Mesendoderm (in vitro differentiated cells): ENCODE data around the gene HOXD11.

Experiments used
- DNase-seq: peaks from one replicate; pipeline ENCODE4 v3.0.0; 2013
- H2AK5ac ChIP-seq: 2 replicates; pipeline ENCODE4 v1.6.1; 2013; ENCODE audit warnings: low read length, inconsistent platforms
- H2BK120ac ChIP-seq: 2 replicates; pipeline ENCODE4 v1.6.1; 2013; ENCODE audit warnings: low read depth, mild to moderate bottlenecking, low read length, moderate library complexity, mixed read lengths
- H2BK15ac ChIP-seq: replicated peaks from 2 replicates; pipeline ENCODE4 v1.6.1; 2013; ENCODE audit warnings: low read depth, mild to moderate bottlenecking, moderate library complexity
- H2BK5ac ChIP-seq: 2 replicates; pipeline ENCODE4 v1.6.1; 2013; ENCODE audit warnings: low read length, inconsistent platforms
- H3K18ac ChIP-seq: 2 replicates; pipeline ENCODE4 v1.6.1; 2013; ENCODE audit warnings: mild to moderate bottlenecking, low read length, mixed read lengths
- H3K23ac ChIP-seq: one replicate; pipeline ENCODE4 v1.6.1; 2013; ENCODE audit warnings: low read length
- H3K27ac ChIP-seq: 2 replicates; pipeline ENCODE4 v1.5.1; 2013; ENCODE audit warnings: low read depth, mild to moderate bottlenecking, inconsistent platforms, low read length, moderate library complexity
- H3K27me3 ChIP-seq: 2 replicates; pipeline ENCODE4 v1.6.1; 2013; ENCODE audit warnings: low read length, control low read depth, mild to moderate bottlenecking, inconsistent platforms; ENCODE audit not compliant: insufficient read depth, poor library complexity
- H3K36me3 ChIP-seq: 2 replicates; pipeline ENCODE4 v1.6.1; 2013; ENCODE audit warnings: low read length, inconsistent platforms; ENCODE audit not compliant: control insufficient read depth, insufficient read depth
- H3K4ac ChIP-seq: one replicate; pipeline ENCODE4 v1.6.1; 2013; ENCODE audit warnings: low read depth, mild to moderate bottlenecking, low read length, moderate library complexity
- H3K4me1 ChIP-seq: 2 replicates; pipeline ENCODE4 v1.6.1; 2013; ENCODE audit warnings: low read depth, low read length, inconsistent platforms; ENCODE audit not compliant: control insufficient read depth
- H3K4me2 ChIP-seq: 2 replicates; pipeline ENCODE4 v1.6.1; 2013; ENCODE audit warnings: low read length
- H3K4me3 ChIP-seq: 2 replicates; pipeline ENCODE4 v1.5.1; 2013; ENCODE audit warnings: mild to moderate bottlenecking, low read length
- H3K56ac ChIP-seq: one replicate; pipeline ENCODE4 v1.6.1; 2013; ENCODE audit warnings: low read length
- H3K79me1 ChIP-seq: 2 replicates; pipeline ENCODE4 v1.6.1; 2013; ENCODE audit warnings: low read length, inconsistent platforms
- H3K79me2 ChIP-seq: 2 replicates; pipeline ENCODE4 v1.6.1; 2013; ENCODE audit warnings: mild to moderate bottlenecking, low read length; ENCODE audit not compliant: control insufficient read depth, insufficient read depth
- H3K9ac ChIP-seq: 2 replicates; pipeline ENCODE4 v1.6.1; 2013; ENCODE audit warnings: low read length, inconsistent platforms
- H4K5ac ChIP-seq: one replicate; pipeline ENCODE4 v1.6.1; 2013; ENCODE audit warnings: low read length
- H4K8ac ChIP-seq: one replicate; pipeline ENCODE4 v1.6.1; 2013; ENCODE audit warnings: low read depth, mild to moderate bottlenecking, control low read depth, low read length, moderate library complexity
- WGBS: extraction: QIAGEN DNeasy Blood & Tissue Kit; methylation state at CpG from one replicate; pipeline ENCODE4 v1.1.7; 2013; ENCODE audit warnings: low lambda C conversion rate, missing lambda C conversion rate; ENCODE audit not compliant: insufficient coverage; ENCODE audit errors: extremely low coverage; 5-methylcytosine and 5-hydroxymethylcytosine counted together

Gene HOXD11

DNA sequence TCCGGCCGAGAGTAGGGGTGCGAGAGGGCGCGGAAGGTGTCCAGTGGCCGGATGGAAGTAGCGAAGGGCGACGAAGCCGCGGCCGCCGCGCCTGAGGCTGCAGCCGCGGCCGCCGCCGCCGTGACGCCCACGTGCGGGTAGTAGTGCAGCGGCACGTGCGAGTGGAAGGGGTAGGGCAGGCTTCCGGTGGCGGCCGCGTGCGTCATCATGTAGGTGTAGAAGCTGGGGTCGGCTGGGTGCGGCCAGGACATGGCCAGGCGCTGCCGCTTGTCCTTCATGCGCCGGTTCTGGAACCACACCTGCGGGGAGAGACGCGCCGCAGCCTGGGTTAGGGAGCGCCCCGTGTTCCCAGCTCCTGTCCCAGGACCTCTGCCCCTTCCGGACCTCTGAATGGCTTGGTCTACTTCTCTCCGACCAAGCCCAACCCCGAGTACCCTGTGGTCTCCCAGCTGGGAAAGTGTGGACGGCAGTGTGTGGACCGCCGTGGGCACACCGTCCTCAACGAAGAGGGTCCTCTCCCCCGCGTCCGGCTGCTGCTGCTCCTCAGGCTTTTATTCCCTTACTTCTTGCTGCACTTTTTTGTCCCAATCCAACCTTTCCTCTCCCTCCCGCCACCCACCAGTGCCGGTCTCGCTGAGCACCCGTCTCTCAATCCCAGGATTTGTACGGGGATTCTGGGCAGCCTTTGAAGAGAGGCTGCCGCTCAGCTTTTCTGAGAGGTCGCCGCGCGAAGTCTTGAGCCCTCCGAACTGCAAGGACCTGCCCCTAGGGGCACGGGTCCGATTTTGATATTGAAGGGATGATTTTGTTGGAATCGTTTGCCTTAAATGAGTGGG lies 26.3 kb upstream of the HOXD11 start:
- H4K5ac ChIP-seq, result no peak overlapping the region
- H3K27ac ChIP-seq, result no peak overlapping the region
- no peaks in the 10 kb centered on the region for H3K36me3 ChIP-seq
- H2AK5ac ChIP-seq, result no peak overlapping the region
- H3K9ac ChIP-seq, result no peak overlapping the region
- H2BK15ac ChIP-seq, result no peak overlapping the region
- H3K79me1 ChIP-seq, result no peaks in the 10 kb centered on the region
- H2BK120ac ChIP-seq, result no peak overlapping the region
- H3K4me1 ChIP-seq, result peaks cover 5% of the 10 kb centered on the region
- no peak overlapping the region for H3K18ac ChIP-seq
- no peak overlapping the region for H4K8ac ChIP-seq
- H3K4me2 ChIP-seq, result peak overlapping the region; percentile 46
- no peak overlapping the region for H3K4me3 ChIP-seq
- H3K79me2 ChIP-seq, result no peaks in the 10 kb centered on the region
- no CpG with 5 or more reads among the region's 68 CpGs for WGBS
- peaks cover 82% of the 10 kb centered on the region for H3K27me3 ChIP-seq
- H3K56ac ChIP-seq, result peak overlapping the region; percentile 38
- peak; percentile 31 for DNase-seq
- H3K23ac ChIP-seq, result no peak overlapping the region
- H3K4ac ChIP-seq, result no peak overlapping the region
- no peak overlapping the region for H2BK5ac ChIP-seq

DNA sequence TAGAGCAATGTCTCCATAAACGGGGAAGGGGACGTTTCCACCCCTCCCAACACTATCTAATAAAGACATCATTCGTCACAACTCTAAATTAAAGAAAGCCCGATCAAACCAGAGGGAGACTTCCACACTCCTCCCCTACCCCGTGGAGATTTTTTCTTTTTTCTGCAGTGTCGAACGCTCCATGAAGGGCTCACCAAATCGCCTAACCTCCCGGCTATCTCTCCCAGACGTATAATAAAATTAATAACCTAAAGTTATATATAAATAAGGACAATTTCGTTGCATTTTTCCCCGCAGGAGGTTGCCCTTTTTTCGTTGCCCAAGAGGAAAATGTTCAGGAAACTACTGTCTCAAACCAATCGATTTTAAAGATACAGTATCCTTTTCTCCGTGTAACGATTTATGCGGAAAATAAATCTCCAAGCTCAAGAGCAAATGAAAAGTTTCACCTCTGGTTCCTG lies 25.7 kb upstream of the HOXD11 start:
- Histone ChIP-seq H3K27ac (no peak overlapping the region), H3K79me2 (no peaks in the 10 kb centered on the region), H3K27me3 (peaks cover 81% of the 10 kb centered on the region), H4K8ac (no peak overlapping the region), H3K4me2 (no peak overlapping the region), H2AK5ac (no peak overlapping the region), H3K4me3 (no peak overlapping the region), H4K5ac (no peak overlapping the region), H2BK120ac (no peak overlapping the region), H3K4ac (no peak overlapping the region), H2BK5ac (no peak overlapping the region), H3K79me1 (no peaks in the 10 kb centered on the region), H3K23ac (no peak overlapping the region), H2BK15ac (no peak overlapping the region), H3K18ac (no peak overlapping the region), H3K4me1 (peaks cover 5% of the 10 kb centered on the region), H3K36me3 (no peaks in the 10 kb centered on the region), H3K9ac (no peak overlapping the region), H3K56ac (no peak overlapping the region)
- DNase-seq, result no peak
- WGBS, result no CpG with 5 or more reads among the region's 17 CpGs

DNA sequence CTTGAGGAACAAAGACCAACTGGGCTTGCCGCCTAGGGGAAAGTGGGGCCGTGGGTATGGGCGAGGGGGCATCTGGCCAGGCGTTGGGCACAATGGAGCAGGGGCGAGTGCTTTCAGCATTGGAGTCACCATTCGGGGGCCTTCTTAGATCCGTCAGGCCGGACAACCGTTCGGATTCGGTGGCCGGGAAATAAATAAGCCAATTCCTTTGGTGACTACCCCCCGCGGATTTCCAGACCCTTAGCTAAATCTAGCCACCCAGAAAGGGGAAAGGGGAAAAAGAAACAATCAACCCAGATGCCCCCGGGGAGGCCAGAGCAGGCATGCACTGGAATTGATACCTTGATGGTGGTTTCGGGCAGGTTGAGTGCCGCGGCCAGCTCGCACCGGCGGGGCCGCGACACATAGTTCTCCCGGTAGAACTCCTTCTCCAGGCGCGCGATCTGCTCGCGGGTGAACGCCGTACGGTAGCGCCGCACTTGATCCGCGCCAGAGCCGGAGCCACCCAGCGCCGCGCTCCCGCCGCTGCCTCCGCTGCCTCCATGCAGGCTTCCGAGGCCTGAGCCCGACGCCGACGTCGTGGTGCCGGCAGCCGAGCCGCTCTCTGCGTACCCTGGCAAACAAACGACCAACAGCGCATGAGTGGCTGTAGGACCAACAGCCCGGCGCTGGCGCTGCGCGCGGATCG lies 25.1 kb upstream of the HOXD11 start:
- H3K4me3 ChIP-seq, result no peak overlapping the region

DNA sequence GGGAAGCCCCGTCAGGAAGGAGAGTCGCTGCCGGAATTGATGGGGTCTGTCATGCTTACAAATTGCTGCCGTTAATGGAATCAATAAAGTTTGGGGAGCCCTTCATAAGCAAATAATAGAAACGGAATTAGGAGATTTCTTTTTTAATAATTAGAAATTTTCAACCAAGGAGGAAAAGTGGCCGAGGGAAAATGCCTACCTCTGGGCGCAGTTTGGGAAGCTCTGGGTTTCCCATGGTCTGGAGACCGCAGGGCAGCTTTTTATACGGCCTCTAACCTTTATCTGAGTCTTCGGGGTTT lies 24.6 kb upstream of the HOXD11 start:
- Histone ChIP-seq H3K18ac (no peak overlapping the region), H3K79me2 (no peaks in the 10 kb centered on the region), H3K4me1 (peaks cover 5% of the 10 kb centered on the region), H2BK120ac (no peak overlapping the region), H3K4me3 (no peak overlapping the region), H3K27ac (no peak overlapping the region), H4K8ac (no peak overlapping the region), H2BK15ac (no peak overlapping the region), H3K9ac (no peak overlapping the region), H3K4me2 (peak overlapping the region; percentile 23), H3K23ac (peak overlapping the region; percentile 34), H4K5ac (no peak overlapping the region), H3K4ac (no peak overlapping the region), H2BK5ac (no peak overlapping the region), H3K36me3 (no peaks in the 10 kb centered on the region), H3K79me1 (no peaks in the 10 kb centered on the region), H3K56ac (no peak overlapping the region), H3K27me3 (peaks cover 86% of the 10 kb centered on the region), H2AK5ac (no peak overlapping the region)
- no CpG with 5 or more reads among the region's 10 CpGs for WGBS
- DNase-seq, result no peak

More for the DNA sequence above, 25.1 kb upstream of the HOXD11 start:
- Histone ChIP-seq H3K27ac (no peak overlapping the region), H3K23ac (peak overlapping the region; percentile 34), H4K5ac (no peak overlapping the region), H2BK120ac (no peak overlapping the region), H3K4me2 (peak overlapping the region; percentile 23), H2BK15ac (no peak overlapping the region), H3K27me3 (peaks cover 82% of the 10 kb centered on the region), H3K4ac (no peak overlapping the region), H3K4me1 (peaks cover 5% of the 10 kb centered on the region), H3K18ac (no peak overlapping the region), H3K79me2 (no peaks in the 10 kb centered on the region), H3K79me1 (no peaks in the 10 kb centered on the region), H3K36me3 (no peaks in the 10 kb centered on the region), H3K9ac (no peak overlapping the region), H4K8ac (no peak overlapping the region), H3K56ac (peak overlapping the region; percentile 51), H2BK5ac (no peak overlapping the region), H2AK5ac (no peak overlapping the region)
- WGBS, result no CpG with 5 or more reads among the region's 62 CpGs
- peak; percentile 73 for DNase-seq

DNA sequence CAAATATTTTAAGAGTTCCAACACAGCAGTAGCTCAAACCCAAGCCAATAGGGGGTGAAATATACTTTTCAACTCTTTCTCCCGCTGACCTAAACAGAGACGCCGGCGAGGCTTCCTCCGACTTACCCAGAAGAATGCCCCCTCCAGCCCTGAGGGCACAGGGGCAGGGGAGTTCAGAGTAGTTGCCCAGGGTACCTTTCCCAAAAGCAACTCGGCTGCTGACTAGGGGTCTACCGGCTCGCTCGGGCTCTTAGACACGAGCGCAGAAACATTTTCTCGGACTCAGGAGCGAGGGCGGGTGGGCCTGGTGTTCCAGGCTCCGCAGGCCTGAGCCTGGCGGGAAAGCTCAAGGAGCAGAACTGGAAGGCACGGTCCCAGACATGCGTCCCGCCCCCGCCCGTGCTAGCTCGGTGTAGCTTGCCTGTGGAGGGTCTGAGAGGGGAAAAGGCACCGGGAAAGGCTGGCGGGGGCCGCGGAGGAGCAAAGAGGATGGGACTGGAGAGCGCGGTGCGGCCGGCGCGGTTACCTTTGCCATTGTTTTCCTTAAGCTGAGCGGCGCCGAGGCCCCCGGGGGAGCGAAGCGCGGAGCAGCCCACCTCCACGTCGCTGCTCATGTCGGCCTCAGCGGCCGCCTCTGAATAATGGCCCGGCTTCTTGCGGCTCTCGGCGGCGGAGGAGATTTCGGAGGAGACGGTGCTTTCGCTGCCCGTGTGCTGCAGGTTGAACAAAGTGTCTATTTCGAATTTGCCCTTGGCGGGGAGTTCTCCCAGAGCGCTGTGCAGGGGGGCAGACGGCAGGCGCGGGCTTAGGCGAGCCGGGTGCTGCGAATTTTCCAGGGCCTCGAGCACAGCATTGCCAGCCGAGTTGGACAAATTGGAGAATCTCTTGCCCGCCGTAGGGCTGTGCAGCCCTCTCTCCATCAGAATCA lies 24.0 kb upstream of the HOXD11 start:
- Histone ChIP-seq H3K36me3 (no peaks in the 10 kb centered on the region), H3K9ac (no peak overlapping the region), H4K5ac (no peak overlapping the region), H3K18ac (no peak overlapping the region), H3K79me1 (no peaks in the 10 kb centered on the region), H3K4me2 (peak overlapping the region; percentile 13), H3K4me3 (no peak overlapping the region), H2BK5ac (no peak overlapping the region), H3K4ac (no peak overlapping the region), H3K4me1 (peaks cover 5% of the 10 kb centered on the region), H3K23ac (no peak overlapping the region), H3K27me3 (peaks cover 91% of the 10 kb centered on the region), H3K27ac (no peak overlapping the region), H2AK5ac (no peak overlapping the region), H2BK120ac (no peak overlapping the region), H3K79me2 (no peaks in the 10 kb centered on the region), H4K8ac (no peak overlapping the region), H2BK15ac (no peak overlapping the region), H3K56ac (peak overlapping the region; percentile 63)
- no CpG with 5 or more reads among the region's 66 CpGs for WGBS
- peak; percentile 67 for DNase-seq
